Measurements from ENCODE around the gene CHD2.

CHD2 gene

DNA sequence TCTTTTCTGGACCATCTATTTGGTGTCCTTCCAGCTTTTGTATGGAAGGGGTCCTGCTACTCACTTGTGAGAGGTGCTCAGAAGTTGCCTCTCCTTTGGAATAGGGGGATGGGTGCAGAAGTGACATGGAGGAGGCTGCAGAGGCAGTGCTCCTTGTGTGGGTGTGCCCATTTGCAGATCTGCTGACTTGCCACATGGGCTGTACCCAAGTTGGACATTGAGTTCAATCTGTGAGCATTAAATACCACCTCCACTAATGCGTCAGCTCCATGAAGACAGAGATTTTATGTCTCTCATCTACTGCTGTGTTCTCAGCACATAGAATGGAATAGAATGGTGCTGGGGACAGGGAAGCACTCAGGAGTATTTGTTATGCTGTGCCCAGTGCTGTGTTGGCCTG lies 112.7 kb downstream of the CHD2 start:
- Histone ChIP-seq H3K4me1 (ENCODE audit: insufficient read depth, low read length) (no peaks in the 10 kb centered on the region), H3K9me3 (ENCODE audit: low read length) (peaks cover 4% of the 10 kb centered on the region), H3K36me3 (ENCODE audit: insufficient read depth, low read length) (peaks cover 97% of the 10 kb centered on the region), H3K27me3 (ENCODE audit: insufficient read depth, low read length) (no peaks in the 10 kb centered on the region), H2AFZ (ENCODE audit: low read depth, low read length) (no peak overlapping the region), H3K4me3 (ENCODE audit: low read length) (no peak overlapping the region)

DNA sequence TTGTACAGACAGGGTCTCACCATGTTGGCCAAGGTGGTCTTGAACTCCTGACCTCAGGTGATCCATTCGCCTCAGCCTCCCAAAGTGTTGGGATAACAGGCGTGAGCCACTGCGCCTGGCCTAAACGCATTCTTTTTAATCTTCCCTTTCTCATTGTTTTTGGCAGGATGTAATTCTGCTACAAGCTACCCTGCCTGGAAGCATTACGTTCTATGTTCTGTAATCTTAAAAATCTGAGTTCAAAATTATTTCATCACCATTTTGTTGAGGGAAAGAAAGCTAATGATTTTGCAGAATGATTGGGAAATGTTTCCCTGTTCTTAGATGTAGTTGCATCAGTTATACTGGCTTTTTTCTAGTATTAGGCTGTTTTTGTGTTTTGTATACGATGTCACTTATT lies 117.4 kb downstream of the CHD2 start:
- Histone ChIP-seq H3K36me3 (ENCODE audit: insufficient read depth, low read length) (peaks cover 97% of the 10 kb centered on the region), H3K9me3 (ENCODE audit: low read length) (peaks cover 8% of the 10 kb centered on the region), H3K4me3 (ENCODE audit: low read length) (no peak overlapping the region), H3K27me3 (ENCODE audit: insufficient read depth, low read length) (no peaks in the 10 kb centered on the region), H2AFZ (ENCODE audit: low read depth, low read length) (no peak overlapping the region), H3K4me1 (ENCODE audit: insufficient read depth, low read length) (no peaks in the 10 kb centered on the region)

DNA sequence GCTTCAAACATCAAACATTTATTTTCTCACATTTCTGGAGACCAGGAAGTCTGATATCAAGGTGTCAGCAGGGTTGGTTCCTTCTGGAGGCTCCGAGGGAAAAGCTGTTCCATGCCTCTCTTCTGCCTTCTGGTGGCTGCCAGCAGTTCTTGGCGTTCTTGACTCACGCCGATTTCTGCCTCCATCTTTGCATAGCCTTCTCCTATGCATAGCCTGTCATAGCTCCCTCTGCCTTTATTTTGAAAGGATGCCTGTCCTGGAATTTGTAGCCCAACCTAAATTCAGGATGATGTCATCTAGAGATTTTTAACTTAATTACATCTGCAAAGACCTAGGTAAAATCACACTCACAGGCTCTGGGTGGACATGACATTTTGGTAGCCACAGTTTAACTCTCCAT lies 118.5 kb downstream of the CHD2 start:
- H3K27me3 ChIP-seq (ENCODE audit: insufficient read depth, low read length) = no peaks in the 10 kb centered on the region
- peaks cover 8% of the 10 kb centered on the region for H3K9me3 ChIP-seq (ENCODE audit: low read length)
- no peak overlapping the region for H3K4me3 ChIP-seq (ENCODE audit: low read length)
- no peak overlapping the region for H2AFZ ChIP-seq (ENCODE audit: low read depth, low read length)
- H3K4me1 ChIP-seq (ENCODE audit: insufficient read depth, low read length) = no peaks in the 10 kb centered on the region
- H3K36me3 ChIP-seq (ENCODE audit: insufficient read depth, low read length) = peaks cover 97% of the 10 kb centered on the region

DNA sequence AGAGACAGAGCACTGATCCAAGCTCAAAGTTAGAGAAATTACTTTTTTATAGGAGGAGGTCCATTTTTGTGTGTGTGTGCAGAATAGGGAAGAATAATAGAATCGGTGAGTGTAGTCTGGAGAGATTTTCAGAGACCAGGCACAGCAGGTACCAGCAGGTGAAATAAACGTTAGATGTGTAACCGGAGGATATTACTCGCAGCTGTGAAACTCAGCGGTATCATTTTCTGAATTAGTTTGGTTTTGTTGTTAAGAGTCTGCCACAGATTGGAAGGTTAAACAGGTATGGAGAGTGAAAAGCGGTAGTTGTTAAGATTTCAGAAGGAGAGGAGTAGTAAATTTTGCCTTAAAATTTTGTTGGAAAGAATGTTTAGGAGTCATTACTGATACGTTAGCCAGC lies 119.0 kb downstream of the CHD2 start:
- H3K36me3 ChIP-seq (ENCODE audit: insufficient read depth, low read length) = peaks cover 98% of the 10 kb centered on the region
- H3K4me3 ChIP-seq (ENCODE audit: low read length) = no peak overlapping the region
- H3K27me3 ChIP-seq (ENCODE audit: insufficient read depth, low read length) = no peaks in the 10 kb centered on the region
- H2AFZ ChIP-seq (ENCODE audit: low read depth, low read length) = no peak overlapping the region
- H3K9me3 ChIP-seq (ENCODE audit: low read length) = peaks cover 8% of the 10 kb centered on the region
- no peaks in the 10 kb centered on the region for H3K4me1 ChIP-seq (ENCODE audit: insufficient read depth, low read length)

DNA sequence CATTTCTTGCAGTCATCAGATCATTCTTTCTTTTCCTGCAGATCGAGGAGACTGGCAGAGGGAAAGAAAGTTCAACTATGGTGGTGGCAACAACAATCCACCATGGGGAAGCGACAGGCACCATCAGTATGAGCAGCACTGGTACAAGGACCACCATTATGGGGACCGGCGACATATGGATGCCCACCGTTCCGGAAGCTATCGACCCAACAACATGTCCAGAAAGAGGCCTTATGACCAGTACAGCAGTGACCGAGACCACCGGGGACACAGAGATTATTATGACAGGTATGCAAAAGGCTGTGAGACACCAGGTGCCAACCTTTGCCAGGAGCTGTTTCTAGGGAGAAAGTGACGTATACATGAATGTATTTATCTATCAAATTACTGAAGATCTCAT lies 119.8 kb downstream of the CHD2 start:
- Histone ChIP-seq H3K27me3 (ENCODE audit: insufficient read depth, low read length) (no peaks in the 10 kb centered on the region), H3K4me1 (ENCODE audit: insufficient read depth, low read length) (no peaks in the 10 kb centered on the region), H2AFZ (ENCODE audit: low read depth, low read length) (no peak overlapping the region), H3K36me3 (ENCODE audit: insufficient read depth, low read length) (peaks cover 98% of the 10 kb centered on the region), H3K4me3 (ENCODE audit: low read length) (no peak overlapping the region), H3K9me3 (ENCODE audit: low read length) (peaks cover 8% of the 10 kb centered on the region)

DNA sequence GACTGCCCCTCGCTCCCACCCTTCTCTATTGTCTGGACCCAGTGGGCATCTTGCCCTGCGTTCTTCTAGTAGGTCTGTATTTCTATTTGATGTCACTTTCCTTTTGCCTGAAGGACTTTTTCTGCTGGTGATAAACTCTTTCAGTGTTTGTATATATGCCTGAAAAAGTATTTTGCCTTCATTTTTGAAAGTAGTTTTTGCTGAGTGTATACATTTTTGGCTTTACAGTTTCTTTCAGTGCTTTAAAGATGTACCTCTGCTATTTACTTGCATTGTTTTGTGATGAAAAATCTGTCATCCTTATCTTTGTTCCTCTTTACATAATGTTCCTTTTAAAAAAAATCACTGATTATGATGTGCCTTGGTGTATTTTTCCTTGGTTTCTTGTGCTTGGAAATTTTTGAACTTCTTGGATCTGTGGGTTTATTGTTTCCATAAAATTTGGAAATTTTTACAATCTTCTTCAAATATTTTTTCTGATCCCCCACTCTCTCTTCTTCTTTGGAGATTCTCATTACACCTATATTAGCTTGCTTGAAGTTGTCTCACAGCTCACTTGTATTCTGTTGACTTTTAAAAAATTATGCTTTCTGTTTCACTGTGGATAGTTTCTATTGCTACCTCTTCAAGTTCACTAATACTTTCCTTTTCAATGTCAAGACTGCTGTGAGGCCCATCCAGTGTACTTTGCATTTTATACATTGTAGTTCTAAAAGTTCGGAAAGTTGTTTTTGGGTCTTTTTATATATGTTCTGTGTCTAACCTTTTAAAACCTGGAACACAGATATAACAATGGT lies 121.0 kb downstream of the CHD2 start:
- Histone ChIP-seq H2AFZ (ENCODE audit: low read depth, low read length) (no peak overlapping the region), H3K4me3 (ENCODE audit: low read length) (no peak overlapping the region), H3K36me3 (ENCODE audit: insufficient read depth, low read length) (peaks cover 98% of the 10 kb centered on the region), H3K27me3 (ENCODE audit: insufficient read depth, low read length) (no peaks in the 10 kb centered on the region), H3K9me3 (ENCODE audit: low read length) (peaks cover 8% of the 10 kb centered on the region), H3K4me1 (ENCODE audit: insufficient read depth, low read length) (no peaks in the 10 kb centered on the region)

DNA sequence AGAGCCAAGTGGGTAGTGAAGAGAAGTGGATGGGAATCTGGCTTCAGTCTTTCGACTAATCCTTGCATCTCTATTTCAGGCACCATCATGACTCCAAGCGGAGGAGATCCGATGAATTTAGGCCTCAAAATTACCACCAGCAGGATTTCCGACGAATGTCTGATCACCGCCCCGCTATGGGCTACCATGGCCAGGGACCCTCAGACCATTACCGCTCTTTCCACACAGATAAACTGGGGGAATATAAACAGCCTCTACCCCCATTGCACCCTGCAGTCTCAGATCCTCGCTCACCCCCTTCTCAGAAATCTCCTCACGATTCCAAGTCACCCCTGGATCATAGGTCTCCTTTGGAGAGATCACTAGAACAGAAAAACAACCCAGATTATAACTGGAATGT lies 124.2 kb downstream of the CHD2 start:
- Histone ChIP-seq H3K36me3 (ENCODE audit: insufficient read depth, low read length) (peaks cover 85% of the 10 kb centered on the region), H3K4me3 (ENCODE audit: low read length) (no peak overlapping the region), H3K4me1 (ENCODE audit: insufficient read depth, low read length) (no peaks in the 10 kb centered on the region), H2AFZ (ENCODE audit: low read depth, low read length) (no peak overlapping the region), H3K27me3 (ENCODE audit: insufficient read depth, low read length) (no peaks in the 10 kb centered on the region), H3K9me3 (ENCODE audit: low read length) (peaks cover 8% of the 10 kb centered on the region)

DNA sequence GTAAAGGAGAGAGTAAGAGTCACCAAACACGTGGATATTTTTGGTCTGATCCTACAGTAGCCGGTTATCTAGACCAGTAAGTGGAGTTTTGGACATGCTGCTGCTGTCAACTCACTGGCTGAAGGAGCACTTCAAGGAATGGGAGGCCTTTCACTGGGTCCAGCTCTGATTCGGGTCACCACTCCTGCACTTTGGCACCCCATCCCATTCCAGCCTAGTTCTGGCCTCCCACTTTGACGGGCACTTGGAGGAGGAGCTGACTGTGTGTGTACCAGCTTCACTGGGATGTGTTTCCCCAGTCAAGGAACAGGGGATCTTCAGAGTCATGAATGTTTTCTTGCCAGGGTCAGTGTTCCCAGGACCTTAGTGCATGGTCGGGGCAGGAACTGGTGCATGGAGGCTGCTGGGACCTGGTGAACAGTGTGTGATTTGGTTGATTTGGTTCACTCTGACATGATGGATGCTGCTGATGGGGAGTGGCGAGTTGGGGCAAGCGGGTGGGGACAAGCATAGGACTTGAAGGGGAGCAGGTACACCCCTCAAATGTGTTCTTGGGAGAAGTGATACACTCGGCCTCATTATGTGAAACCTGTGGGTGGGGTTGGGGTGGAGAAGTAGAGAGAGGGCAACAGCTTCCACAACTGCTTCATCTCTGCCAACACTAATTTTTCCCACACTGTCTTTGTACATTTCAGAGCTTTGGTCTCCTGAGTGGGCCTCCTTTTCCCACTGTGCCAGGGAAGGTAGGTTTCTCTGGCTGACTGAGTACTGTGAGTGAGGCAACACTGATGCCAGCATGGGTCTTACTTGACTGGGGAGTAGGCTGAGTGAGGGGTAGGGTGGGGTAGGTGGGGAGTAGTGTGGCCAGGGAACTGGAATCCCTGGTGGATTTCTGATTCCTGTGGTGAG lies 124.8 kb downstream of the CHD2 start:
- no peaks in the 10 kb centered on the region for H3K27me3 ChIP-seq (ENCODE audit: insufficient read depth, low read length)
- H2AFZ ChIP-seq (ENCODE audit: low read depth, low read length) = no peak overlapping the region
- no peaks in the 10 kb centered on the region for H3K4me1 ChIP-seq (ENCODE audit: insufficient read depth, low read length)
- peaks cover 3% of the 10 kb centered on the region for H3K9me3 ChIP-seq (ENCODE audit: low read length)
- H3K4me3 ChIP-seq (ENCODE audit: low read length) = no peak overlapping the region
- H3K36me3 ChIP-seq (ENCODE audit: insufficient read depth, low read length) = peaks cover 78% of the 10 kb centered on the region

DNA sequence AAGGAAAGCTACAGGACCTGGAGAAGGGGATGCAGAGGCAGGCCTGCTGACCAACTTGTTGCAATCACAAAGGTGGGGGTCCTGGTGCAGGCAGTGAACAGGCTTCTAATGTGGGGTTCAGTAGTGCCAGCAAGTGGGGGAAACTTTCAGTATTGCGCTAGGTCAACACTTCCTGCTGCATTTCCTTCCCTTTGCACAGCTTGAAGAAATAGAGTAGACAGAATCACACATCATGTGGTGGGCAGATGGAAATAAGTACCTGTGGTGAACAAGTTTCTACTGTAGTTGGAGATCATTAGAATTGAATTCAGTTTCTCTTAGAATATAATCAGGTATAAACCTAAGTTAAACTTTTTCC lies 125.5 kb downstream of the CHD2 start:
- H3K27me3 ChIP-seq (ENCODE audit: insufficient read depth, low read length) = no peaks in the 10 kb centered on the region
- H3K36me3 ChIP-seq (ENCODE audit: insufficient read depth, low read length) = peaks cover 72% of the 10 kb centered on the region
- no peak overlapping the region for H3K4me3 ChIP-seq (ENCODE audit: low read length)
- H2AFZ ChIP-seq (ENCODE audit: low read depth, low read length) = no peak overlapping the region
- peaks cover 2% of the 10 kb centered on the region for H3K9me3 ChIP-seq (ENCODE audit: low read length)
- H3K4me1 ChIP-seq (ENCODE audit: insufficient read depth, low read length) = no peaks in the 10 kb centered on the region

DNA sequence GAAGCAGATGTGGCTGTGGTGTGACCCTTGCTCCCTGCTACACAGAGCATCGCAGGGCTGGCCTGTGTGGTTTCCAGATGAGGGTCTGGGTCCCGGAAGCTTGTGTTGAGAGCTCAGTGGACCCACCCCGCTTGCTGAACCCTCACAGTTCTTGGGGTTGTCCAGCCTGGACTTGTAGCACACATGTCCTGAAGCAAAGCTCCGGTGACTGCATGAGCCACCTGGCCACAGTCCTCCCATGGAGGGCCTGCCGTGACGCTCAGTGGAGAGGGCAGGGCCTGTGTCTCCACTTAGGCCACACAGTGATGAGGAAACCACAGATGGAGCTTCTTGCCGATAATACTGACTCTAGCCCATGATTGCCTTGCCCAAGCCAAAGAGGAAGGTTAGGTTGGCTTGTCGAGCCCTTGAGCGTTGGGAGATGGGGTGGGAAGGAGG lies 126.3 kb downstream of the CHD2 start:
- H3K4me1 ChIP-seq (ENCODE audit: insufficient read depth, low read length) = no peaks in the 10 kb centered on the region
- no peak overlapping the region for H3K4me3 ChIP-seq (ENCODE audit: low read length)
- H3K9me3 ChIP-seq (ENCODE audit: low read length) = no peaks in the 10 kb centered on the region
- no peaks in the 10 kb centered on the region for H3K27me3 ChIP-seq (ENCODE audit: insufficient read depth, low read length)
- H3K36me3 ChIP-seq (ENCODE audit: insufficient read depth, low read length) = peaks cover 64% of the 10 kb centered on the region
- H2AFZ ChIP-seq (ENCODE audit: low read depth, low read length) = no peak overlapping the region

DNA sequence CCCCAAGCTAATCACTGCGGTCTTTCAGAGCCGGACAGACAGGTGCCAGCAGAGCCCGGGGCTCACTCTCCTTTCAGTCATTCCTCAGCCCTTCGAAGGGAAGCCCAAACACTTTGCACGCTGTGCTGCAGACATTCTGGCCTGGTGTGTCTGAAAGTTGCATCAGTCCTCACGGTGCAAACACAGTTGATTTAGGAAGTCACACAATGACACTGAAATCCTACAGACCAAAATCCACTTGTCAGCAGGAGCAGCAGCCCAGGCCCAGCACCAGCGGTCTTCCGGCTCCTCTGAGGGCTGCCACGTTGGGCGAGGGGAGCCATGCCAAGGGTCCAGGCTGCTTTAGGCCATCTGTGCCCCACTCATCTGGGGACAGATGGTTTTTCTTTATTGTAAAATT lies 127.3 kb downstream of the CHD2 start:
- H3K9me3 ChIP-seq (ENCODE audit: low read length) = no peaks in the 10 kb centered on the region
- H3K4me3 ChIP-seq (ENCODE audit: low read length) = no peak overlapping the region
- H2AFZ ChIP-seq (ENCODE audit: low read depth, low read length) = no peak overlapping the region
- no peaks in the 10 kb centered on the region for H3K4me1 ChIP-seq (ENCODE audit: insufficient read depth, low read length)
- H3K36me3 ChIP-seq (ENCODE audit: insufficient read depth, low read length) = peaks cover 54% of the 10 kb centered on the region
- no peaks in the 10 kb centered on the region for H3K27me3 ChIP-seq (ENCODE audit: insufficient read depth, low read length)

DNA sequence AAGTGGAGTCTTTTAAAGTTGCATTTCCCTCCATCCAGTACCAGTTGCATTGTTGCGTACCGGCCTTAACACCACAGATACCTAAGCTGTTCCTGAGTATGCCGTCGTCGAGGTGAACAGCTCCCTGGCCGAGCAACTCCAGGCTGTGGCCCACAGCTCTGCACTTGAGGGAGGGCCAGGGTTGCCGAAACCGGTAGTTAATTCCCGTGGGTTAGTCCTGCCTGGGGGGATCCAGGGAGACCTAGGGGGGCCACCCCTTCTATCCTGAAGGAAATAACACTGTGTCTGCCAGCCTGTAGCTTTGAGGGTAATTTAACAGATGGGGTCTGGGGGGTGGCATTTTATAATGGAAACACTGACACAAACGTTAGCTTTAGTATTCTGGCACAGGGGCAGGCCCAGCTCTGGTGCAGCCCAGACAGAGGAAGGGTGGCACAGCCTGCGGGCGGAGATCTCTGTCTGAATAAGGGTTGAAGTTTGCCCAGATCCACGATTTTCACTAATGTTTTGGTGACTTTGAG lies 128.0 kb downstream of the CHD2 start:
- no peak overlapping the region for H2AFZ ChIP-seq (ENCODE audit: low read depth, low read length)
- H3K4me1 ChIP-seq (ENCODE audit: insufficient read depth, low read length) = no peaks in the 10 kb centered on the region
- no peaks in the 10 kb centered on the region for H3K9me3 ChIP-seq (ENCODE audit: low read length)
- peaks cover 46% of the 10 kb centered on the region for H3K36me3 ChIP-seq (ENCODE audit: insufficient read depth, low read length)
- no peaks in the 10 kb centered on the region for H3K27me3 ChIP-seq (ENCODE audit: insufficient read depth, low read length)
- no peak overlapping the region for H3K4me3 ChIP-seq (ENCODE audit: low read length)

DNA sequence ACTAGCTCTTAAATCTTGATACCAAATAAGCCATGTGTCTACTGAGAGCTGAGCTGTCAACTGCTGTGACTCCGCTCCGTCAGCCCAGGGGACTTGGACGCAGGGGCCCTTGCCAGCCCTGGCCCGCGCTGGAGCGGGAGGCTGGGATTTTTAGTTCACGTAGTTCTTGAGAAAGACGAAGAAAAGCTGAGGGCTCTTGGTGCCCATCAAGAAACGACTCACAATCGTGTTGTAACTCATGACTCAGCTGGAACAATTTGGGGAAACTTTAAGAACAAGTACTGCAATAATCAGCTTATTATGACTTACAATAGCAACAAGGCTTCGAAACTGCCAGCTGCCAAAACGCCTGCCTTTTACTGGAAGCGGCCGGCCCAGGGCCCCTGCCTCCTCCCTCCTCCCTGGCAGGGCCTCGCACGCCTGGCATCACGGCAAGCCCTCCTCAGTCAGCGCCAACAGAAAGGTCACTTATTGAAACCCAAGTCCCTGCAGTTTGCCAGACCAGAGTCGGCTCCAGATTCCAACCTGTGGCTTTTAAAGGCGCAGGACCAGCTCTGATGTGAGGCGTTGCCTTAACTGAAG lies 128.6 kb downstream of the CHD2 start:
- no peaks in the 10 kb centered on the region for H3K27me3 ChIP-seq (ENCODE audit: insufficient read depth, low read length)
- H2AFZ ChIP-seq (ENCODE audit: low read depth, low read length) = no peak overlapping the region
- peaks cover 41% of the 10 kb centered on the region for H3K36me3 ChIP-seq (ENCODE audit: insufficient read depth, low read length)
- H3K4me3 ChIP-seq (ENCODE audit: low read length) = no peak overlapping the region
- no peaks in the 10 kb centered on the region for H3K4me1 ChIP-seq (ENCODE audit: insufficient read depth, low read length)
- no peaks in the 10 kb centered on the region for H3K9me3 ChIP-seq (ENCODE audit: low read length)
